AG10803 (cell line): Measurements from ENCODE around the gene PTPRS.
"Not testable (repeated sequence)": the region's sequence is repeated elsewhere in the genome, so short reads cannot be mapped to it uniquely, and the experiment has no call there.

Source experiments
- DNase-seq: peaks from one replicate; pipeline ENCODE4 v3.0.0; 2010; ENCODE audit warnings: low read depth
- H3K4me3 ChIP-seq: 2 replicates; pipeline ENCODE4 v1.5.1; 2011; ENCODE audit warnings: mild to moderate bottlenecking, low read length, control low read depth
- TF ChIP-seq, protein P1 (sequence below): conservative IDR thresholded peaks from 2 replicates; pipeline ENCODE4 v1.5.1; 2011; ENCODE audit warnings: mild to moderate bottlenecking, low read length, control low read depth, inconsistent platforms

The PTPRS gene

DNA sequence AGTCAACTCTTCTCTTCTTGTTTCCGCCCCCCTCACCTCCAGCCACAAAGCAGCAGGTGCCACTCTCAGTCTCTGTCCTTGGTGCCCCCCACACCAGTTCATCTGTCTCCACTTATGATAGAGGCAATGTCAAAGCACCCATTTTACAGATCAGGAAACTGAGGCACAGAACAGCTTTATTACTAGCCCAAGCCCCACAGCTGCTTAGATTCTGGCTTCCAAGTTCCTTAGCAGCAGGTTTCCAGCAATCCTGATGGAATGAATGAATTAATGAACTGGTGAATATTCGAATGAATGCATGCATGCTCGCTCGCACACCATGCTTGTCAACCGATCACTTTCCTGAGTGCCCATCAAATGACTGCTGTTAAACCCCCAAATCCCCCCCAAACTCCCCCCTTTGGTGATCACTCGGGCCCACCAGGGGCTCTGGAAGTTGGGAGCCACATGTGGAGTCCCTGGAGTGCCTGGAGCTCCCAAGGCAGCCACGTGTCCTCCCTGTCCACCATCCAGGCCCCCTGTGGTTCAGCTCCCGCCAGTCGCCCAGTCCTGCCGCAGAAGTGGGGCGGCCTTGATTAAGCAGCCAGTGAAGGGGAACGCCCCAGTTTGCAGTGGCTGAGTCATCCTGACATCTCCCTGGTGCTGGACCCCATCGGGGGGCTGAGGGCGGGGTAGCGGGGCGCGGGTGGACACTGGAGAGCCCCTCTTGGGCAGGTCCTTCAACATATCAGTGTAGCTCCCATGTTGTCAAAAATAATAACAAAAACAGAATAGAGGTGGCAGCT lies 6.8 kb downstream of the PTPRS start:
- TF ChIP-seq, protein P1, sequence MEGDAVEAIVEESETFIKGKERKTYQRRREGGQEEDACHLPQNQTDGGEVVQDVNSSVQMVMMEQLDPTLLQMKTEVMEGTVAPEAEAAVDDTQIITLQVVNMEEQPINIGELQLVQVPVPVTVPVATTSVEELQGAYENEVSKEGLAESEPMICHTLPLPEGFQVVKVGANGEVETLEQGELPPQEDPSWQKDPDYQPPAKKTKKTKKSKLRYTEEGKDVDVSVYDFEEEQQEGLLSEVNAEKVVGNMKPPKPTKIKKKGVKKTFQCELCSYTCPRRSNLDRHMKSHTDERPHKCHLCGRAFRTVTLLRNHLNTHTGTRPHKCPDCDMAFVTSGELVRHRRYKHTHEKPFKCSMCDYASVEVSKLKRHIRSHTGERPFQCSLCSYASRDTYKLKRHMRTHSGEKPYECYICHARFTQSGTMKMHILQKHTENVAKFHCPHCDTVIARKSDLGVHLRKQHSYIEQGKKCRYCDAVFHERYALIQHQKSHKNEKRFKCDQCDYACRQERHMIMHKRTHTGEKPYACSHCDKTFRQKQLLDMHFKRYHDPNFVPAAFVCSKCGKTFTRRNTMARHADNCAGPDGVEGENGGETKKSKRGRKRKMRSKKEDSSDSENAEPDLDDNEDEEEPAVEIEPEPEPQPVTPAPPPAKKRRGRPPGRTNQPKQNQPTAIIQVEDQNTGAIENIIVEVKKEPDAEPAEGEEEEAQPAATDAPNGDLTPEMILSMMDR, result no peak
- no peak for DNase-seq
- no peak overlapping the region for H3K4me3 ChIP-seq

DNA sequence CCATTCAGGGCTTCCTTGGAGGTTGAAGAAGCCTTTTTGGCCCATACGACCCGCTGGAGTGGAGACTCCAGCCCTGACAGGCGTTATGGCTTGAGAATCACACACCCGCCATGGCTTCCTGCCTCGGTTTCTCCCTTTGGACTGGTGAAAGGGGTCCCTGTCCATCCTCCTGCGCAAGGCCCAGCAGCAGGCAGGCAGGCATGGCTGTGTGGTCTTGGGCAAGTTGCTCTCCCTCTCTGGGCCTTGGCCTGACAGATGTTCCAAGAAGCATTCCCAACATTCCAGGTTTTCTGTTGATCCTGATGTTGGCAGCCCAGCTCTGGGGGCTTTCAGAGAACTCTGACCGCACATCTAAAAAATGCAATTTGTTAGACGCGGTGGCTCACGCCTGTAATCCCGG lies 8.1 kb downstream of the PTPRS start:
- DNase-seq, result no peak
- TF ChIP-seq, protein P1, result no peak
- no peak overlapping the region for H3K4me3 ChIP-seq

DNA sequence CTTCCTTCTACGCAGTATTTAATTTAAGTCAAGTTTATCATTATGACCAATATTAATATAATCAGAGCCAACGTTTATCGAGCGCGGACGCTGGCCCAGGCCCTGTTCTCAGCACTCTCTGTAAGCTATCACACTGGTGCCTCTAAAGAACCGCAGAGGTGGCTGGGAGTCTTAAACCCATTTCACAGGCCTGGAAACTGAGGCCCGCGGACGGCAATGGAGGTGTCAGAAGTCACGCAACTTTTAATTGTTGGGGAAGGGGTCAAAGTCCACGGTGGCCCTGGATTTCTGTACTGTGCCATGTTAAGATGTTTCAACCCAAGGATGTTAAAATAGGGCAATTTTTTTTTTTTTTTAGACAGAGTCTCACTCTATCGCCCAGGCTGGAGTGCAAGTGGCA lies 8.8 kb downstream of the PTPRS start:
- H3K4me3 ChIP-seq, result no peak overlapping the region
- TF ChIP-seq, protein P1, result no peak
- DNase-seq, result no peak

DNA sequence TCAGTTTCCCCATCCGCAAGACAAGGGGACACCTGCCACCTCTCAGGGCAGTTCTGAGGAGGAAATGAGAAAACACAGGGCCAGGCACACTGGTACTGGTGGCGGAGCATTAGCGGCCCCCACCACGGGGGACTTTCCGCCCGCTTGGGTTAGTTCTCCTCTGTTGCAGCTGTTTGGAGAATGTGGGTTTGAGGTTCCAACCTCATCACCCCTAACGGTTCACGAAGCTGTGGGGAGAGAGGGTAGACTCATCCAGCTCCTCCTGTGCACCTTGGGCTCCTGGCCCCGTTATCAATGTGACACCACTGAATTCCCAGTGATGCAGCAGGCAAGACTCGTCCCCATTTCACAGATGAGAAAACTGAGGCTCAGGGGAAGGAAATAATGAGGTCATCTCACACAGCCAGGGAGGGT lies 10.3 kb downstream of the PTPRS start:
- TF ChIP-seq, protein P1, result no peak
- DNase-seq, result no peak
- H3K4me3 ChIP-seq, result no peak overlapping the region

DNA sequence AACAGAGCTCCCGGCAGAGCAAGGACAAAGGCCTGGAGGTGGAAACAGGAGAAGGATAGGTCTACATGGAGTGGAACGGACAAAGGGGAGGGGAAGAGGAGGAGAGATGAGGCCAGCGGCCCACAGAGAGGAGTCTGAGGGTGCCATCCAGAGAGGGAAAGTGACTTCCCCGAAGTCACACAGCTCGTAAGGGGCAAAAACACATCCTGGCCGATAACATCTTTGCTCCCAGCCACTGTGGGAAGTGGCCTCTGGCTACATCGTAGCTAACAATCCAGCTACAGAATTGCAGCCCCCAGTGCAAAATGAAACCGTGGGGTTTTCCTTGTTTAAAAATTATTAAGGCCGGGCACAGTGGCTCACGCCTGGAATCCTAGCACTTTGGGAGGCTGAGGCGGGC lies 11.5 kb downstream of the PTPRS start:
- no peak for DNase-seq
- H3K4me3 ChIP-seq, result no peak overlapping the region
- TF ChIP-seq, protein P1, result no peak

DNA sequence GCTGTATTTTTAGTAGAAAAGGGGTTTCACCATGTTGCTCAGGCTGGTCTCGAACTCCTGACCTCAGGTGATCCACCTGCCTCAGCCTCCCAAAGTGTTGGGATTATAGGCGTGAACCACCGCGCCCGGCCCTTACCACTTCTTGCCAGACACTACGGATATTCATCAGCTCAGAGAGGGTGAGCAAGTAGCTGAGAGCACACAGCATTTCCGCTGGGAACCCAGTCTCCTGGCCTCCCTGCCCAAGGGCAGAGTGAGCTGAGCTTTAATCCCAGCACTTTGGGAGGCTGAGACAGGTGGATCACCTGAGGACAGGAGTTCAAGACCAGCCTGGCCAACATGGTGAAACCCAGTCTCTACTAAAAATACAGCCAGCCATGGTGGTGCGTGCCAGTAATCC lies 12.2 kb downstream of the PTPRS start:
- H3K4me3 ChIP-seq, DNase-seq: not testable (repeated sequence)

DNA sequence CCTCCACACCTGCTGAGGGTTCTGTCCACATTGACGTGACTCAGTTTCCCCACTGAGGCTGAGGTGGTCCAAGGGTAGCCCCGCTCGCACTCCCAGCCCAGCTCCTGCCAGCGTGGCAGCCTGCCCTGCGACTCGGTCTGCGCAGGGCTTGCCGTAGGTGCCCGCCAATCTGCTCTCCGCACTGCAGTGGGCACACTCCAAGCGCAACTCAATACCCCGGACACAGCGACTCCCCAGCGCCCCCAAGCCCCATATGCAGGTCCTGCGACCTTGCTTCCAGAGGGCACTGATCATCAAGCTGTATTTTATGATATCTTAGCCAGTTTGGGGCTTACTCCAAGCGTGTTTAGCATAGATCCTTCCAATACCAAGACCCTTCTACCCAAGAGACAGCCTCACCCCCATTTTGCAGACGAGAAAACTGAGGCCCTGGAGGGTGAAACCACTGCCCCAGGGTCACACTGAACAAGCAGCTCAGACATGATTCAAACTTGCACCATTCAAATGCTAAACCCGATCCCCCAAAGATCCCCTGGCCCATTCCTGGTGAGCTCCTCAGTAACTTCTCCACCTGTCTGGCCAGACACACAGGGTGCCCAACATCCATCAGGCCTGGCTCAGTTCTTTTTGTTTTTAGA lies 13.5 kb downstream of the PTPRS start:
- TF ChIP-seq, protein P1, result no peak
- DNase-seq, result no peak
- no peak overlapping the region for H3K4me3 ChIP-seq
